ENCODE data around the gene PXK.

GRCh38 chr3:58398669-58399333, 66.1 kb downstream of the PXK start:
- TF ChIP-seq SUZ12 (IDR thresholded peaks at IDR 0.05; ENCODE audit: extremely low read depth, insufficient read depth, insufficient read length): no peak
- TF ChIP-seq YY1 (IDR thresholded peaks at IDR 0.05; ENCODE audit: insufficient read depth, insufficient read length): no peak
